H9 (cell line): Measurements from ENCODE around the gene XRRA1. TPM values are rescaled to one million over a fixed set of nuclear protein-coding genes. Genes with fewer than 3 reads are reported as not detected.

Experiments
- DNase-seq: peaks from one replicate; pipeline ENCODE4 v3.0.0-alpha.2; 2017
- H2AFZ ChIP-seq: one replicate; pipeline ENCODE4 v1.6.1; 2013; ENCODE audit warnings: mild to moderate bottlenecking, low read length, control low read depth, moderate library complexity
- H2AK5ac ChIP-seq: 2 replicates; pipeline ENCODE4 v1.6.1; 2013; ENCODE audit warnings: low read length, control low read depth, mixed read lengths; ENCODE audit not compliant: insufficient read length
- H2BK120ac ChIP-seq: one replicate; pipeline ENCODE4 v1.6.1; 2013; ENCODE audit warnings: low read depth, mild to moderate bottlenecking, low read length, control low read depth, inconsistent platforms; ENCODE audit not compliant: poor library complexity, severe bottlenecking
- H2BK12ac ChIP-seq: 2 replicates; pipeline ENCODE4 v1.6.1; 2013; ENCODE audit warnings: low read length, control low read depth, mixed read lengths, low read depth; ENCODE audit not compliant: insufficient read length
- H2BK15ac ChIP-seq: 2 replicates; pipeline ENCODE4 v1.6.1; 2013; ENCODE audit warnings: low read depth, low read length, control low read depth
- H2BK20ac ChIP-seq: one replicate; pipeline ENCODE4 v1.6.1; 2013; ENCODE audit warnings: low read depth, mild to moderate bottlenecking, low read length, control low read depth, inconsistent platforms; ENCODE audit not compliant: poor library complexity, severe bottlenecking
- H2BK5ac ChIP-seq: 2 replicates; pipeline ENCODE4 v1.6.1; 2013; ENCODE audit warnings: low read length, control low read depth, mixed read lengths; ENCODE audit not compliant: insufficient read length
- H3K14ac ChIP-seq: 2 replicates; pipeline ENCODE4 v1.6.1; 2013; ENCODE audit warnings: low read length, control low read depth; ENCODE audit not compliant: insufficient read depth
- H3K18ac ChIP-seq: 2 replicates; pipeline ENCODE4 v1.6.1; 2013; ENCODE audit warnings: low read depth, mild to moderate bottlenecking, mixed read lengths, low read length, control low read depth; ENCODE audit not compliant: insufficient read length
- H3K23ac ChIP-seq: 2 replicates; pipeline ENCODE4 v1.6.1; 2013; ENCODE audit warnings: low read length, control low read depth, mixed read lengths, low read depth; ENCODE audit not compliant: insufficient read length
- H3K23me2 ChIP-seq: 2 replicates; pipeline ENCODE4 v1.6.1; 2013; ENCODE audit warnings: low read depth, mild to moderate bottlenecking, mixed read lengths, low read length, control low read depth; ENCODE audit not compliant: insufficient read length, poor library complexity, severe bottlenecking
- H3K27ac ChIP-seq: 2 replicates; pipeline ENCODE4 v1.5.1; 2013; ENCODE audit warnings: low read length, control low read depth, mixed read lengths, low read depth; ENCODE audit not compliant: insufficient read length
- H3K27me3 ChIP-seq: 2 replicates; pipeline ENCODE4 v1.6.1; 2013; ENCODE audit warnings: low read length, control low read depth, inconsistent platforms; ENCODE audit not compliant: insufficient read depth
- H3K4ac ChIP-seq: 2 replicates; pipeline ENCODE4 v1.6.1; 2013; ENCODE audit warnings: low read depth, mild to moderate bottlenecking, control low read depth, inconsistent platforms, low read length, moderate library complexity
- H3K4me1 ChIP-seq: 2 replicates; pipeline ENCODE4 v1.6.1; 2013; ENCODE audit warnings: low read length, control low read depth, inconsistent platforms; ENCODE audit not compliant: insufficient read depth
- H3K4me2 ChIP-seq: 2 replicates; pipeline ENCODE4 v1.6.1; 2013; ENCODE audit warnings: low read length, control low read depth, mixed read lengths; ENCODE audit not compliant: insufficient read length, insufficient read depth
- H3K56ac ChIP-seq: 2 replicates; pipeline ENCODE4 v1.6.1; 2013; ENCODE audit warnings: low read depth, mild to moderate bottlenecking, mixed read lengths, low read length, control low read depth; ENCODE audit not compliant: insufficient read length
- H3K79me1 ChIP-seq: 2 replicates; pipeline ENCODE4 v1.6.1; 2013; ENCODE audit warnings: low read depth, mild to moderate bottlenecking, moderate library complexity, low read length, control low read depth, inconsistent platforms; ENCODE audit not compliant: insufficient read depth, poor library complexity, severe bottlenecking
- H3K79me2 ChIP-seq: 2 replicates; pipeline ENCODE4 v1.6.1; 2013; ENCODE audit warnings: low read length, control low read depth, inconsistent platforms; ENCODE audit not compliant: insufficient read depth
- H3K9ac ChIP-seq: 2 replicates; pipeline ENCODE4 v1.6.1; 2013; ENCODE audit warnings: low read length, control low read depth, mixed read lengths; ENCODE audit not compliant: insufficient read length; ENCODE audit errors: extremely low read depth
- H3K9me3 ChIP-seq: one replicate; pipeline ENCODE4 v1.6.1; 2013; ENCODE audit warnings: low read depth, low read length, inconsistent platforms; ENCODE audit not compliant: control insufficient read depth
- H3T11ph ChIP-seq: one replicate; pipeline ENCODE4 v1.6.1; 2013; ENCODE audit warnings: mild to moderate bottlenecking, low read length, control low read depth, inconsistent platforms
- H4K20me1 ChIP-seq: one replicate; pipeline ENCODE4 v1.6.1; 2013; ENCODE audit not compliant: control insufficient read depth, insufficient read length, insufficient read depth
- H4K5ac ChIP-seq: 2 replicates; pipeline ENCODE4 v1.6.1; 2013; ENCODE audit warnings: low read depth, mild to moderate bottlenecking, mixed read lengths, low read length, control low read depth; ENCODE audit not compliant: insufficient read length
- H4K8ac ChIP-seq: replicated peaks from 2 replicates; pipeline ENCODE4 v1.6.1; 2013; ENCODE audit warnings: low read length, control low read depth, mixed read lengths, low read depth; ENCODE audit not compliant: insufficient read length
- H4K91ac ChIP-seq: 2 replicates; pipeline ENCODE4 v1.6.1; 2013; ENCODE audit warnings: low read depth, mild to moderate bottlenecking, moderate library complexity, mixed read lengths, low read length, control low read depth; ENCODE audit not compliant: insufficient read length
- H3K27ac Mint-ChIP-seq, 3 experiments: 2 replicates in 2 of 3; 3 replicates in 1 of 3; pipeline ENCODE4 v1.8.0; 2020 to 2021; ENCODE audit warnings: mixed read lengths in 3 of 3, mild to moderate bottlenecking in 1 of 3, moderate library complexity in 1 of 3
- H3K27me3 Mint-ChIP-seq: 2 replicates; pipeline ENCODE4 v1.8.0; 2021; ENCODE audit warnings: low read depth, mild to moderate bottlenecking, moderate library complexity, mixed read lengths
- H3K36me3 Mint-ChIP-seq, 3 experiments: 2 replicates in 2 of 3; 3 replicates in 1 of 3; pipeline ENCODE4 v1.8.0; 2020 to 2021; ENCODE audit warnings: low read depth in 3 of 3, mixed read lengths in 3 of 3; ENCODE audit not compliant: insufficient read depth in 1 of 3
- H3K4me1 Mint-ChIP-seq, 2 experiments: 2 replicates each; pipeline ENCODE4 v1.8.0; 2020; ENCODE audit warnings: mixed read lengths in 2 of 2
- H3K4me3 Mint-ChIP-seq, 2 experiments: 2 replicates in 1 of 2; 3 replicates in 1 of 2; pipeline ENCODE4 v1.8.0; 2020 to 2021; ENCODE audit warnings: mild to moderate bottlenecking in 2 of 2, mixed read lengths in 2 of 2, moderate library complexity in 1 of 2
- H3K9me3 Mint-ChIP-seq, 2 experiments: 2 replicates in 1 of 2; 3 replicates in 1 of 2; pipeline ENCODE4 v1.8.0; 2020; ENCODE audit warnings: mild to moderate bottlenecking in 2 of 2, mixed read lengths in 2 of 2, moderate library complexity in 1 of 2
- WGBS: extraction: QIAGEN DNeasy Blood & Tissue Kit; methylation state at CpG from one replicate; pipeline ENCODE4 v1.1.7; 2013; ENCODE audit warnings: missing lambda C conversion rate, low lambda C conversion rate, mixed read lengths; ENCODE audit not compliant: insufficient read length; ENCODE audit errors: extremely low coverage; 5-methylcytosine and 5-hydroxymethylcytosine counted together
- total RNA-seq: library from RNA; stranded (reverse); gene quantifications from 2 replicates; pipeline ENCODE4 v1.2.1, GENCODE V29; 2021
- TF ChIP-seq, protein P1 (sequence below): fragments of 200-600 bp; sonication (generic); conservative IDR thresholded peaks from 3 replicates; pipeline ENCODE4 v1.8.0; 2021; ENCODE audit warnings: antibody characterized with exemption, mild to moderate bottlenecking

The XRRA1 gene
- total RNA-seq, 1 experiment from 2014 or later = 4.5 TPM

DNA sequence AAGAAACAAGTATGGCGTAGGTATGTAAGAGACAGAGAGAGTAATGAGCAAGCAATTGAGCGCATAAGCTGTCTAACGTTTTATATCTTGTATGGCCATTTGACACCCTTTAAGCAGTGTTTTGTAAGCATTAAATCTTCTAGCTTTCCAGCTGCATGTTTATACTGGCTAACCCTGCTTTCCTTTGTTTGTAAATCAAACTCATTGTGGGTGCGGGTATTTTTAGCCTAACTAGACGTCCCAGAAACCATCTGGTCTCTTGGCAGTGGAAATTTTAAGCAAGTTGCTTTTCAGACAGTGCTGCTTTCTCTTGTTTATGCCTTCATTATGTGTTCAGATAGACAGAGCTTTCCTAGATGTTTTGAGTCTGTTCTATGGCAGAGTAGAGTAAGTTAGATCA lies 126.7 kb downstream of the XRRA1 start:
- no CpG with 5 or more reads among the region's 5 CpGs for WGBS
- Histone ChIP-seq H2BK20ac (no peak overlapping the region), H2AK5ac (no peak overlapping the region), H3K4me1 (no peaks in the 10 kb centered on the region), H2BK120ac (no peak overlapping the region), H3K79me1 (peaks cover 3% of the 10 kb centered on the region), H2BK12ac (no peak overlapping the region), H4K8ac (no peak overlapping the region), H3K23ac (no peak overlapping the region), H3K4ac (no peak overlapping the region), H3K9me3 (peaks cover 7% of the 10 kb centered on the region), H4K5ac (no peak overlapping the region), H3K18ac (no peak overlapping the region), H3K56ac (no peak overlapping the region), H3K9ac (no peak overlapping the region), H3T11ph (no peak overlapping the region), H3K27me3 (no peaks in the 10 kb centered on the region), H3K79me2 (no peaks in the 10 kb centered on the region), H4K91ac (no peak overlapping the region), H2AFZ (no peak overlapping the region), H2BK5ac (no peak overlapping the region), H4K20me1 (no peaks in the 10 kb centered on the region), H3K4me2 (no peak overlapping the region), H3K23me2 (no peaks in the 10 kb centered on the region), H2BK15ac (no peak overlapping the region), H3K27ac (no peak overlapping the region), H3K14ac (no peak overlapping the region)
- H3K4me1 Mint-ChIP-seq = no peaks in the 10 kb centered on the region
- peaks cover 40 to 41% of the 10 kb centered on the region in 2 experiments for H3K9me3 Mint-ChIP-seq
- no peak overlapping the region for H3K4me3 Mint-ChIP-seq
- DNase-seq = no peak
- TF ChIP-seq, protein P1, sequence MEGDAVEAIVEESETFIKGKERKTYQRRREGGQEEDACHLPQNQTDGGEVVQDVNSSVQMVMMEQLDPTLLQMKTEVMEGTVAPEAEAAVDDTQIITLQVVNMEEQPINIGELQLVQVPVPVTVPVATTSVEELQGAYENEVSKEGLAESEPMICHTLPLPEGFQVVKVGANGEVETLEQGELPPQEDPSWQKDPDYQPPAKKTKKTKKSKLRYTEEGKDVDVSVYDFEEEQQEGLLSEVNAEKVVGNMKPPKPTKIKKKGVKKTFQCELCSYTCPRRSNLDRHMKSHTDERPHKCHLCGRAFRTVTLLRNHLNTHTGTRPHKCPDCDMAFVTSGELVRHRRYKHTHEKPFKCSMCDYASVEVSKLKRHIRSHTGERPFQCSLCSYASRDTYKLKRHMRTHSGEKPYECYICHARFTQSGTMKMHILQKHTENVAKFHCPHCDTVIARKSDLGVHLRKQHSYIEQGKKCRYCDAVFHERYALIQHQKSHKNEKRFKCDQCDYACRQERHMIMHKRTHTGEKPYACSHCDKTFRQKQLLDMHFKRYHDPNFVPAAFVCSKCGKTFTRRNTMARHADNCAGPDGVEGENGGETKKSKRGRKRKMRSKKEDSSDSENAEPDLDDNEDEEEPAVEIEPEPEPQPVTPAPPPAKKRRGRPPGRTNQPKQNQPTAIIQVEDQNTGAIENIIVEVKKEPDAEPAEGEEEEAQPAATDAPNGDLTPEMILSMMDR = no peak
- peaks cover 55 to 62% (median 58%) of the 10 kb centered on the region in 3 experiments for H3K36me3 Mint-ChIP-seq
- no peak overlapping the region for H3K27ac Mint-ChIP-seq
- no peaks in the 10 kb centered on the region for H3K27me3 Mint-ChIP-seq
